HG02759 (cell line): ENCODE data around the gene SOX6.
A peak's percentile ranks its signal among the peaks of the same experiment; 100 is the strongest.

Source experiments
- ATAC-seq: cut with Tn5 transposase; IDR thresholded peaks from one replicate; pipeline ENCODE4 v1.9.1; 2021; ENCODE audit warnings: mild to moderate bottlenecking, moderate library complexity; ENCODE audit not compliant: unreplicated experiment

SOX6 gene

GRCh38 chr11:16280256-16280682, 76.1 kb downstream of the SOX6 start:
- ATAC-seq: no peak

GRCh38 chr11:16279524-16279923, 76.8 kb downstream of the SOX6 start:
- ATAC-seq: no peak

- no peak for ATAC-seq
These were observed 77.4 kb downstream of the SOX6 start for GRCh38 chr11:16278979-16279378.

- ATAC-seq: no peak
These were observed 78.1 kb downstream of the SOX6 start for GRCh38 chr11:16278273-16278672.

- ATAC-seq: no peak
These were observed 80.1 kb downstream of the SOX6 start for GRCh38 chr11:16276251-16276650.

GRCh38 chr11:16271258-16271657, 85.1 kb downstream of the SOX6 start:
- ATAC-seq: no peak

GRCh38 chr11:16266021-16266420, 90.3 kb downstream of the SOX6 start:
- no peak for ATAC-seq

GRCh38 chr11:16265022-16265421, 91.3 kb downstream of the SOX6 start:
- ATAC-seq: no peak

- ATAC-seq: peak; percentile 46
These were observed 93.7 kb downstream of the SOX6 start for GRCh38 chr11:16262645-16262955.

GRCh38 chr11:16261836-16262644, 94.3 kb downstream of the SOX6 start:
- peak; percentile 95 for ATAC-seq

- ATAC-seq: no peak
These were observed 104.0 kb downstream of the SOX6 start for GRCh38 chr11:16252373-16252772.

GRCh38 chr11:16248248-16248647, 108.1 kb downstream of the SOX6 start:
- ATAC-seq: no peak

- peak; percentile 78 for ATAC-seq
These were observed 113.5 kb downstream of the SOX6 start for GRCh38 chr11:16242806-16243205.

GRCh38 chr11:16240687-16241086, 115.7 kb downstream of the SOX6 start:
- no peak for ATAC-seq

GRCh38 chr11:16239141-16240105, 116.9 kb downstream of the SOX6 start:
- no peak for ATAC-seq

GRCh38 chr11:16226245-16226644, 130.1 kb downstream of the SOX6 start:
- no peak for ATAC-seq

- no peak for ATAC-seq
These were observed 130.7 kb downstream of the SOX6 start for GRCh38 chr11:16225623-16226022.

- ATAC-seq: no peak
These were observed 132.8 kb downstream of the SOX6 start for GRCh38 chr11:16223558-16223957.

GRCh38 chr11:16217631-16218030, 138.7 kb downstream of the SOX6 start:
- ATAC-seq: no peak

- ATAC-seq: no peak
These were observed 139.5 kb downstream of the SOX6 start for GRCh38 chr11:16216831-16217230.

GRCh38 chr11:16215352-16215751, 141.0 kb downstream of the SOX6 start:
- no peak for ATAC-seq

GRCh38 chr11:16211407-16211806, 144.9 kb downstream of the SOX6 start:
- ATAC-seq: no peak
